Fibroblast of lung (primary cell): ENCODE measurements around the gene PMP22.

Source experiments
- CTCF ChIP-seq, 2 donors: IDR thresholded peaks in 1 of 2; conservative IDR thresholded peaks in 1 of 2; 1 replicate in 1 of 2; 2 replicates in 1 of 2; pipeline ENCODE4 v1.5.1; 2011 to 2012; ENCODE audit warnings: low read length in 2 of 2, control low read depth in 1 of 2, inconsistent platforms in 1 of 2, low read depth in 1 of 2, mild to moderate bottlenecking in 1 of 2
- EZH2 ChIP-seq: IDR thresholded peaks from 2 replicates; pipeline ENCODE4 v1.5.1; 2012; ENCODE audit warnings: low read length, control low read depth, mild to moderate bottlenecking; ENCODE audit errors: missing control alignments

- TF ChIP-seq CTCF (conservative IDR thresholded peaks at IDR 0.05 in 1 of 2, IDR thresholded peaks at IDR 0.05 in 1 of 2; ENCODE audit: low read depth in 1 of 2, low read length in 2 of 2), result no peak
- no peak for TF ChIP-seq EZH2
Observed at GRCh38 chr17:15255713-15256454, 9.2 kb downstream of the PMP22 start.
